ENCODE measurements around the gene ZNF143.

ZNF143 gene

GRCh38 chr11:9550191-9550628, 89.4 kb downstream of the ZNF143 start:
- no peak for DNase-seq

DNA sequence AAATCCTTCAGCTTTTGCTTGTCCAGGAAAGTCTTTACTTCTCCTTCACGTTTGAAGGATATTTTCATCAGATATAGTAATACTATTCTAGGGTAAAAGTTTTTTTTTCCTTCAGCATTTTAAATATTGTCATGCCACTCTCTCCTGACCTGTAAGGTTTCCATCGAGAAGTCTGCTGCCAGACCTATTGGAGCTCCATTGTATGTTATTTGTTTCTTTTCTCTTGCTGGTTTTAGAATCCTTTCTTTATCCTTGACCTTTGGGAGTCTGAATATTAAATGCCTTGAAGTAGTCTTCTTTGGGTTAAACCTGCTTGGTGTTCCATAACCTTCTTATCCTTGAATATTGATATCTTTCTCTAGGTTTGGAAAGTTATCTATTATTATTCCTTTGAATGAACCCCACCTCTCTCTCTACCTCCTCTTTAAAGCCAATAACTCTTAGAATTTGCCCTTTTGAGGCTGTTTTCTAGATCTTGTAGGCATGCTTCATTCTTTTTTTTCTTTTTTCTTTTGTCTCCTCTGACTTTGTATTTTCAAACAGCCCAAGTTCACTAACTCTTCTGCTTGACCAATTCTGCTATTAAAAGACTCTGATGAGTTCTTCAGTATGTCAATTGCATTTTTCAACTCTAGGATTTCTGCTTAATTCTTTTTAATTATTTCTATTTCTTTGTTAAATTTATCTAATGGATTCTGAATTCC, 100.6 kb downstream of the ZNF143 start:
- no peak for DNase-seq

GRCh38 chr11:9562716-9563115, 101.9 kb downstream of the ZNF143 start:
- no peak for DNase-seq

DNA sequence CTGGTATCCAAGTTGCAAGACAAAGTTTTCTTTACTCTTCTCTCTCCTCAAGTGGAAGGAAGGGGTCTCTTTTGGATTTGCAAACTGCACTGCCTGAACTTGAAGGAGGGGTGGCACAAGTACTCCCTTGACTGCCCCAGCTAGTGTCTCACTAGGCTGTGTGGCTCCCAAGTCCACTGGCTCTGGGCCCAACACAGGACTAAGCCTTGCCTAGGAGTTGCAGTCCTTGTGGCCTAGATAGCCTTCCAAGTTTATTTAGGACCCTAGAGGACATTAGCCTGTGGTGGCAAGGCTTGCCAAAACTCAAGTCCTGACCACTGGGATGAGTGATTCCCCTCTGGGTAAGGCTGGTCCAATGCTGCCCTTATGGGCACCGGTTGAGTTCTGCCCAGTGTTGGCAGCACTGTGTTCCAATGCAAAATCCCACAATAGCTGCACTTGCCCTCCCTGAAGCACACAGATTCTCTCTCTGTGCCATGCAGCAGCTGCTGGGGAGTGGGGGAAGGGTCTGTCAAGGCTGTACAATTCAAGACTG, 102.5 kb downstream of the ZNF143 start:
- no peak for DNase-seq

- DNase-seq, result peak; percentile 64
Observed at GRCh38 chr11:9565822-9566560, 105.2 kb downstream of the ZNF143 start.

DNA sequence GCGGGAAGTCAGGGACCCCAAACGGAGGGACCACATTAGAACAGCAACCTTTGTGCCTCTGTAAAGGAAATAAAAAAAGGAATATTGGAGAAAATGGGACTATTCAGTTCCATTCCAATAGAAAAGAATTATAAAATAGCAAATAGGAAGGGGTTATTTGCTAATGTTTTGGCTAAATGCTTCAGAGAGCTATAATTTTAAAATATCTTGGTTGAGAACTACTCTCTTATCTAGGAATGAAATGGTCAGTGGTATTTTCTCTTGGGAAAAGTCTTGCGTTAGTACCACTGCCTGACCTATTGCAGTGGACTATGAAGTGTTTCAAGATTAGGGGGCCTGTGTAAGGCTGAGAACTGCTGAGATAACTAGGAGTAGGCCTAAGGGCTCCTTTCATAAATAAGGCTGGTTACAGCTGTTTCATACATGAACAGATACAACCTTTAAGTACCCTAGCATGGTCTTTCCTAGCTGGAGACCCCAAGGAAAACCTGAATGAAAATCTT, 105.8 kb downstream of the ZNF143 start:
- DNase-seq, result no peak

DNA sequence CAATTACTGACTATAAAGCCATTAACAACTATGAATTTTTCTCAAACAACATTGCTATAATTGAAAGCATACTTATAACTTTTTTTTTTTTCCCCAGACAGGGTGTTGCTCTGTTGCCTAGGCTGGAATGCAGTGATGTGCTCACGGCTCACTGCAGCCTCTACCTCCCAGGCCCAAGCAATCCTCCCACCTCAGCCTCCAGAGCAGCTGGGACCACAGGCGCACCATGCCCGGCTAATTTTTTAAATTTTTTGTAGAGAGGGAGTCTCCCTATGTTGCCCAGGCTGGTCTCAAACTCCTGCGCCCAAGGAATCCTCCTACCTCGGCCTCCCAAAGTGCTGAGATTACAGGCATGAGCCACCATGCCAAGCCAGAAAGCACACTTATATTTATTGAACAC, 106.6 kb downstream of the ZNF143 start:
- DNase-seq, result no peak

GRCh38 chr11:9568161-9568853, 107.5 kb downstream of the ZNF143 start:
- DNase-seq, result no peak

DNA sequence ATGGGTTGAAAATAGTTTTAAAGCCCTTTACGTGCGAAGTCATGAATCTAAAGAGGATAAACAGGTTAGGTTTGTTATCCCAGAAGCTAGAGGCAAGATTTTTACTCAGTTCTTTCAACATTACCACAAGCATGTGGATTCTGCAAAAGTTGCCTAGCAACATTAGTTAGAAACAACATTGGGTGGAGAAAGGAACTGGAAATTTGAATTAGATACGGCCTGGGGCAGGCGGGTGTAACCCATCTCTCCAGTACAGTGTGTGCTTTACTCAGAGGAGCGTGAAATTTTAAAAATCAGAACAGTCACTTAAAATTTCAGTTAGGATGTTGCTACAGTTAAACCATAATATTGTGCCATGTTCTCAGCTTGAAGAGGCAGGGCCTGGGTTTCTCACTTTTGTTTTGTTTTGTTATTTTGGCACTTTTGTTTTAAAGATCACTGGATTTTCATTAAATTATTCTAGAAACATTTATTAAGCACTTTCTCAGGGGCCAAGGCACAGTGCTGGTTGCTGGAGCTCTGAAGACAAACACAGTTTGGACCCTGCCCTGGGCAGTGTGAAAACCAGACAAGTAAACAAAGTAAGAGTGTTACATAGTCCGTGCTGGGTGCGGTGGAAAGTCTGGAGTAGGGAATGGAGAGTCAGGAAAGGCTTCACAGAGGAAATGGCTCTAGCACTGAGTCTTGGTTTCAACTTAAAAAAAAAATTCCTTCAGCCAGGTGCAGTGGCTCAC, 108.2 kb downstream of the ZNF143 start:
- no peak for DNase-seq

- no peak for DNase-seq
Observed at GRCh38 chr11:9569588-9570164, 108.9 kb downstream of the ZNF143 start.

DNA sequence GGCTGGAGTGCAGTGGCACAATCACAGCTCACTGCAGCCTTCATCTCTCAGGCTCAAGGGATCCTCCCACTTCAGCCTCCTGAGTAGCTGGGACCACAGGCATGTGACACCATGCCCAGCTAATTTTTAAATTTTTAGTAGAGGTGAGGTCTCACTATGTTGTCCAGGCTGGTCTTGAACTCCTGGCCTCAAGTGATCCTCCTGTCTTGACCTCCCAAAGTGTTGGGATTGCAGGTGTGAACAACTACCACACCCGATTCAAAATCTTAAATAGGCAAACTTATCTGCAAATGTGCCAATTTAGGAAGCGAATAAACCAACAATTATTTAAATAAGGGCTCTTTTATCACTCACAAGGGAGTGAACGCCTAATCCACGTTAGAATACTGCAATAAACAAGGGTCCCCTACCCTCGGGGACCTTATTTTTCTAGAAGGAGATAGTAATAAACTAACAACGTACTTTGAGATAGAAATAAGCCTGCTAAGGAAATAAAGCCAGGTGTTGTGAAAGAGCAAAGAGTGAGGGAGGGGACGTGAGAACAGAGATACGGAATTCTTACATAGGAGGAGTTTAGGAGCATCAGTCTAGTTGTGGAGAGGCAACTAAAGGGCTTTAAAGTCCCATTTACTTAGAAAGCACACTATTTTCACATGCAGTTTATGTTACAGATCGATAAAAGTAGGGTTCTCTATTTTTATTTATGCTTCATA, 109.7 kb downstream of the ZNF143 start:
- no peak for DNase-seq

DNA sequence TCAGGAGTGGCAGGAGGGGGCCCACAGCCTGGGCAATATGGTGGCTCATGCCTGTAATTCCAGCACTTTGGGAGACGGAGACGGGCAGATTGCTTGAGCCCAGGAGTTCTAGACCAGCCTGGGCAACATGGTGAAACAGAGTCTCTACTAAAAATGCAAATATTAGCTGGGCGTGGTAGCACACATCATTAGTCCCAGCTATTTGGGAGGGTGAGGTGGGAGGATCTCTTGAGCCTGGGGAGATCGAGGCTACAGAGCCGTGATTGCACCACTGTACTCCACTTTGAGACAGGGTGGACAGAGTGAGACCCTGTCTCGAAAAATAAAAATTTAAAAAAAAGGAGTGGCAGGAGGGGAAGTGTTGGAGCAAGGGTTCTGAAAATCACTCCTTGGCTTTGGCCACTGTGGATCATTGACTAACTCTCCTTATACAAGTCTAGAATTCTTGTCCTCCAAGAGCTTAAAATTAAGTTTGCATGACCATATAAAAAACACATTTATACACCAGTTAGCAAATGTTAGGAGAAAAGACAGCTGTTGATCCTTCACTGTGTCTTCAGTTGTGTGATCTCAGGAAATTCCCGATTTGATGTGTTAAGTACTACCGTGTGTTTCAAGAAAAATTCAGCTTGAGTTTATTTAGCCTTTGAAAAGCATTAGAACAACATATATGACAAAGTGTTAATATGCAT, 110.4 kb downstream of the ZNF143 start:
- no peak for DNase-seq

- no peak for DNase-seq
Observed at GRCh38 chr11:9571763-9572115, 110.9 kb downstream of the ZNF143 start.

DNA sequence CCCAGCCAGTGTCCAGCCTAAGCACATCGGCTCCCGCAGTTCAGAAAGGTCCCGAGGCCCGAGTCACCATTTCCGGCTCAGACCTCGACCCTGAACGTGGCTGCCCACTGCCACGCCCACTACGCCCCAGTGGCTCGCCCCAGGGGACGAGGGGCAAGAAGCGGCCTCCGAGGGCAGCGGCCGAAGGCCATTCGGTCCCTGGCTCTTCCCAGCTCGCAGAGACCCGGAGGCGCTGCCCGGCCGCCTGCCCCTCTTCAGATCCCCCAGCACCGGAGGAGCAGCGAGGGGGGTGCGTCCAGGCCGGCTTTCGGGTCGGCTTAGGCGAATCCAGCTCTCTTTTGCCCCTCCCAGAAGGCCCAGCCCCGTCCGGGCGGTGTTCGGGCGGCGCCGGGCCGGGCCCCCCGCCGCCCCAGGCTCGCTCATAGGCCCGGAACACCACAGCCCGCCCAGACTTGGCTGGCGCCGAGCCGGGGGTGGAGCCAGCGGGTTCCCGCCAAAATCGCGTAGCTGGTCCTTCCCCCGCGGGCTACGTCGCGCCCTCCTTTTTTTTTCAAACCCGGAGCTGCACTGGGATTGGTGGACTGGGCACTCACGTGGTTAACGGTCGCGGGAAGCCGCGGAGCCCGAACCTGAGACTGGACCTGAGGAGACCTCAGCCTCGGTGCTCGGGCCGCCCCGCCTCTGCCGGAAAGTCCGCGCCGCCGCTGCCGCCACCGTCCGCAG, 112.4 kb downstream of the ZNF143 start, which contains the start of gene WEE1:
Gene WEE1 (plus strand): TSS at position 619 of the 723 bp plus-strand sequence. CDS start 264 bp downstream, outside the sequence.
- peak; percentile 96 for DNase-seq

DNA sequence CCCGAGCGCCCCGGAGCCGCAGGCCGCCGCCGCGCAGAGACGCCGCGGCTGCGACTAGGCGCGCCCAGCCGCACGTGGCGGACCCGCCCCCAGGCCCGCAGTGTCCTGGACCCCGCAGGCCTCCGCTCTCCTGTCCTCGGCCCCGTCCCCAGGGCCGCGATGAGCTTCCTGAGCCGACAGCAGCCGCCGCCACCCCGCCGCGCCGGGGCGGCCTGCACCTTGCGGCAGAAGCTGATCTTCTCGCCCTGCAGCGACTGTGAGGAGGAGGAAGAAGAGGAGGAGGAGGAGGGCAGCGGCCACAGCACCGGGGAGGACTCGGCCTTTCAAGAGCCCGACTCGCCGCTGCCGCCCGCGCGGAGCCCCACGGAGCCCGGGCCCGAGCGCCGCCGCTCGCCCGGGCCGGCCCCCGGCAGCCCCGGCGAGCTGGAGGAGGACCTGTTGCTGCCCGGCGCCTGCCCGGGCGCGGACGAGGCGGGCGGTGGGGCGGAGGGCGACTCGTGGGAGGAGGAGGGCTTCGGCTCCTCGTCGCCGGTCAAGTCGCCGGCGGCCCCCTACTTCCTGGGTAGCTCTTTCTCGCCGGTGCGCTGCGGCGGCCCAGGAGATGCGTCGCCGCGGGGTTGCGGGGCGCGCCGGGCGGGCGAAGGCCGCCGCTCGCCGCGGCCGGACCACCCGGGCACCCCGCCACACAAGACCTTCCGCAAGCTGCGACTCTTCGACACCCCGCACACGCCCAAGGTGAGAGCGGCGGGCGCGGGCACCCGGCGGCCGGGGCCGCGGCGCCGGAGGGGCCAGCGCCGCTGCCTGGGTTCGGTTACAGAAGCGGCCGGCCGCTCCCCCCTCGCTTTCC, 113.2 kb downstream of the ZNF143 start:
- DNase-seq, result no peak

DNA sequence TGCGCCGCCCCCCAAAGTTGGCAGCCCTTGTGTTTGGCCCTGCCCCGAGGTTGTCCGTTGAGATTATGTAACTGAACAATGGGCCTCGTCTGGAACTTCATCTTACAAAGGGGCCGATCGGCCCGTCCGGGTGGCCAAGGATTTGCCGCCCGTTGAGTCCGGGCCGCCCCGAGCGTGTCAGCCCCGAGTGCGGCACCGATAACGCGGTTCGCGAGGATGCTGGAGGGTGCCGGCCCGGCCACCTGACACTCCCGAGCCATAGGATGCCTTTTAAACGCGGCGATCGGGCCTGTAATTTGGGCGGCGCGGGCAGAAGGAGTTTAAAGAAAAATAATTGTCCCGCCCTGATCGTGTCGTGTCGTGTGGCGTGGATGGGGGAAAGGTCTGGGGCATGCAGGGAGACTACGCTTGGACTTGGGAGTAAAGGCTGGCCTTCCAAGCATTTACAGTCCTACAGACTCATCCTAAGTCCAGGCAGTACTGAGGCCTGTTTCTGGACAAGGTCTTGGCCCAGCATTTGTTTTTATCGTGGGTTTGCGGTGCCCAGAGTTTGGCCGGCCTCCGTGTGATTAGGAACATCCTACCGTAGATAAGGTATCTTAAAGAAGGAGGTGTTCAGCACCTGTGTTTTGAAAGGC, 113.9 kb downstream of the ZNF143 start:
- DNase-seq, result peak; percentile 15

DNA sequence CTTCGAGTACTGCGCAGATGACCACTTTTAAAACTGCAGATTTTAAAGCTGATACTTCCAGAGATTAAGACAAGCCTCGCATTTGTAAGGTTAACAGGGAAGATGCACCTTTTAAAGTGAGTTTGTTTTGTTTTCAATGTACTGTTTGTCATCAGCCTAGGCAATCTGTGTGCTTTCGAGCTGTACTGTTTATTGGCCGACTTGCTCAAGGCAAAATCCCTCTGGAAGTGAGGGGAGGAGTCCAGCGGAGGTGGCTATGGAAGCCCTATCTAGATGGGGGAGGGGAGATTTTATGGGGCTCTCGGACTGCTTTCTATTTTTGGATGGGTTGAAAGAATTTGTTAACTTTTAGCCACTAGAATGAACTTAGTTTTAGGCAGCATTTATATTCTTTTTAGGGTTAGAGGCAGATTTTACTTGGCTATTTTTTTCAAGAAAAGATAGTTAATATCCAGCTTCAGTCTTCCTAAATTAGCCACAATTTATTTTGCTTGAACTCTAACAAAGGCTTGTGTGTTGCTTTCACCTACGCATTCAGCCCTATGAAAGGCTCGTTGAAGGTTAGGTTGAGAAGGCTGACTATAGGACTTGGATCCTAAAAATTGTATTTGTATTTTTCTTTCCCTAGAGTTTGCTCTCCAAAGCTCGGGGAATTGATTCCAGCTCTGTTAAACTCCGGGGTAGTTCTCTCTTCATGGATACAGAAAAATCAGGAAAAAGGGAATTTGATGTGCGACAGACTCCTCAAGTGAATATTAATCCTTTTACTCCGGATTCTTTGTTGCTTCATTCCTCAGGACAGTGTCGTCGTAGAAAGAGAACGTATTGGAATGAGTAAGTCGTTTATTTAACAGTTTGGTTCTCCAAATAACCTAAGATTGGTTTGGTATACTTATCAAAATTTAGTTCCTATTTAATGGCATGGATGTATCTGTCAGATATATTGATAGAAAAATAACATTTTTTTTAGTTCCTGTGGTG, 114.7 kb downstream of the ZNF143 start:
- DNase-seq, result no peak

Data from stimulated activated naive CD4-positive, alpha-beta T cell treated with Interleukin-2 at 50 U/mL for 16 hours (primary cell).